SH-SY5Y (cell line): ENCODE measurements around the gene ADGRG6.

Experiments
- GATA2 ChIP-seq: IDR thresholded peaks from 2 replicates; pipeline ENCODE4 v1.6.1; 2011; ENCODE audit warnings: mild to moderate bottlenecking, low read depth, low read length
- GATA3 ChIP-seq: IDR thresholded peaks from 2 replicates; pipeline ENCODE4 v1.6.1; 2011; ENCODE audit warnings: low read depth, mild to moderate bottlenecking, low read length, moderate library complexity

- TF ChIP-seq GATA2 (no peak), GATA3 (no peak)
These were observed 94.0 kb downstream of the ADGRG6 start for GRCh38 chr6:142395768-142396231.
